ENCODE data around the gene CDC42BPB. TPM values are rescaled to one million over a fixed set of nuclear protein-coding genes. Genes with fewer than 3 reads are reported as not detected.

The CDC42BPB gene
- total and polyA plus RNA-seq, 5 donors from 2014 or later, result 0.08 to 19.2 (median 0.41) TPM

GRCh38 chr14:103085106-103086091 lies 28.1 kb upstream of the CDC42BPB start:
- no peak for ATAC-seq (ENCODE audit: low read depth in 2 of 2)
- peaks cover 4% of the 10 kb centered on the region for H3K27me3 ChIP-seq (ENCODE audit: control insufficient read depth, insufficient read depth, low read length)

GRCh38 chr14:103084021-103084919 lies 26.9 kb upstream of the CDC42BPB start, which contains the start of gene LBHD2:
TSS of gene LBHD2 (plus strand) at chr14:103084210. CDS start at chr14:103086013, 1,803 bp downstream.
- Mint-ChIP-seq H3K4me1 (no peaks in the 10 kb centered on the region), H3K27me3 (peaks cover 13% of the 10 kb centered on the region), H3K36me3 (no peaks in the 10 kb centered on the region), H3K4me3 (no peak within 1 kb of the TSS), H3K9me3 (peaks cover 0 to 4% (median 0%) of the 10 kb centered on the region in 7 donors), H3K27ac (no peak within 1 kb of the TSS)
- H3K4me3 ChIP-seq (ENCODE audit: low read depth, low read length), result no peak within 1 kb of the TSS
- H3K9me3 ChIP-seq (ENCODE audit: control insufficient read depth in 2 of 2, low read length in 2 of 2), result no peaks in the 10 kb centered on the region
- H3K27me3 ChIP-seq (ENCODE audit: control insufficient read depth, insufficient read depth, low read length), result peaks cover 4% of the 10 kb centered on the region
- no peak within 1 kb of the TSS for H3K27ac ChIP-seq (ENCODE audit: insufficient read depth, low read length, poor library complexity, severe bottlenecking)
- DNase-seq (no peak), ATAC-seq (ENCODE audit: low read depth in 2 of 2) (no peak)
- no peaks in the 10 kb centered on the region for H3K4me1 ChIP-seq (ENCODE audit: control insufficient read depth, insufficient read depth, low read length, poor library complexity, severe bottlenecking)
- no peaks in the 10 kb centered on the region for H3K36me3 ChIP-seq (ENCODE audit: control insufficient read depth, insufficient read depth, low read length)

More at GRCh38 chr14:103085106-103086091, 28.1 kb upstream of the CDC42BPB start:
- Mint-ChIP-seq H3K4me1 (no peaks in the 10 kb centered on the region), H3K4me3 (no peak overlapping the region), H3K27ac (no peak overlapping the region), H3K9me3 (peaks cover 0 to 4% (median 0%) of the 10 kb centered on the region in 7 donors), H3K27me3 (peaks cover 13% of the 10 kb centered on the region), H3K36me3 (no peaks in the 10 kb centered on the region)
- no peak for DNase-seq
- Histone ChIP-seq H3K27ac (ENCODE audit: insufficient read depth, low read length, poor library complexity, severe bottlenecking) (no peak overlapping the region), H3K9me3 (ENCODE audit: control insufficient read depth in 2 of 2, low read length in 2 of 2) (no peaks in the 10 kb centered on the region), H3K36me3 (ENCODE audit: control insufficient read depth, insufficient read depth, low read length) (no peaks in the 10 kb centered on the region), H3K4me1 (ENCODE audit: control insufficient read depth, insufficient read depth, low read length, poor library complexity, severe bottlenecking) (no peaks in the 10 kb centered on the region), H3K4me3 (ENCODE audit: low read depth, low read length) (no peak overlapping the region)

GRCh38 chr14:103081951-103082350 lies 24.6 kb upstream of the CDC42BPB start:
- Histone ChIP-seq H3K4me3 (ENCODE audit: low read depth, low read length) (no peak overlapping the region), H3K4me1 (ENCODE audit: control insufficient read depth, insufficient read depth, low read length, poor library complexity, severe bottlenecking) (peaks cover 3% of the 10 kb centered on the region), H3K36me3 (ENCODE audit: control insufficient read depth, insufficient read depth, low read length) (no peaks in the 10 kb centered on the region), H3K9me3 (ENCODE audit: control insufficient read depth in 2 of 2, low read length in 2 of 2) (no peaks in the 10 kb centered on the region), H3K27me3 (ENCODE audit: control insufficient read depth, insufficient read depth, low read length) (peaks cover 4% of the 10 kb centered on the region), H3K27ac (ENCODE audit: insufficient read depth, low read length, poor library complexity, severe bottlenecking) (no peak overlapping the region)
- DNase-seq (no peak), ATAC-seq (ENCODE audit: low read depth in 2 of 2) (no peak)
- peaks cover 0 to 4% (median 0%) of the 10 kb centered on the region in 7 donors for H3K9me3 Mint-ChIP-seq
- H3K36me3 Mint-ChIP-seq, result no peaks in the 10 kb centered on the region
- no peak overlapping the region for H3K27ac Mint-ChIP-seq
- no peak overlapping the region for H3K4me3 Mint-ChIP-seq
- H3K4me1 Mint-ChIP-seq, result peaks cover 0 to 3% (median 0%) of the 10 kb centered on the region in 4 donors
- H3K27me3 Mint-ChIP-seq, result peaks cover 13% of the 10 kb centered on the region

DNA sequence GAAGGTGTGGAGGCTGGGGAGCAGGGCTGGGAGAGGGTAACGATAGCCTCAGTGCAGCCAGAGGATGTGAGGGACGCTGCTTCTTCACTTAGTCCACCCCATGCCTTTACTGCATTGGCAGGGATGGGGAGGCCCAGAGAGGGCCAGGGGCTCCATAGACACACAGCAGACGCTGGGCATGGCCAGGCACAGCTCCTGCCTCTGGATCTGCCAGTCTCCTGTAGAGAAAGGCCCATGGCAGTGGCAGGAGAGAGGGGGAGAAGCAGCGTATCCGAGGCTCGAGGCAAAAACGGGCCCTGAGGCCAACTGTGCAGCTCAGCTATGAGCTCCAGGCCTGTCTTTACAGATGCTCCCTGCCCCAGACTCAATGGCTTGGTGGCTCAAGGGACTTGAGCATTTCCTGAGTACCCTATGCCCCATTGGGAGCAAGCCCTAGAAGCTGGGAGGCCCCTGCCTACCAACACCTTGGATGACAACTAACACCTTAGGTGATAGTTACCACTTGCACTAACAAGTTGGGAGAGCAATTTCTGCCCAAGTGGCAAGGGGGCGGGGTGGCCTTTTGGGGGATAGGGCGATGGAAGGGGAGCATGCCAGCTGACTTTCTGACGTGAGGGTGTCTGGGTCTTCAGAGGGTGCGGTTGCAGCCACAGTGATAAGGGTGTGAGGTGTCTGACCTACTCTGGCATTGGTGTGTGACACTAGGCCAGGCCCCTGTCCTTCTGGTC lies 21.7 kb upstream of the CDC42BPB start:
- Mint-ChIP-seq H3K27ac (no peak overlapping the region), H3K4me3 (no peak overlapping the region), H3K27me3 (peaks cover 5% of the 10 kb centered on the region), H3K4me1 (peaks cover 0 to 6% (median 0%) of the 10 kb centered on the region in 4 donors), H3K9me3 (no peaks in the 10 kb centered on the region), H3K36me3 (no peaks in the 10 kb centered on the region)
- H3K27me3 ChIP-seq (ENCODE audit: control insufficient read depth, insufficient read depth, low read length), result peaks cover 4% of the 10 kb centered on the region
- H3K36me3 ChIP-seq (ENCODE audit: control insufficient read depth, insufficient read depth, low read length), result no peaks in the 10 kb centered on the region
- no peaks in the 10 kb centered on the region for H3K9me3 ChIP-seq (ENCODE audit: control insufficient read depth in 2 of 2, low read length in 2 of 2)
- ATAC-seq (ENCODE audit: low read depth in 2 of 2), result no peak
- H3K4me1 ChIP-seq (ENCODE audit: control insufficient read depth, insufficient read depth, low read length, poor library complexity, severe bottlenecking), result peaks cover 14% of the 10 kb centered on the region
- no peak overlapping the region for H3K27ac ChIP-seq (ENCODE audit: insufficient read depth, low read length, poor library complexity, severe bottlenecking)
- no peak overlapping the region for H3K4me3 ChIP-seq (ENCODE audit: low read depth, low read length)
- DNase-seq, result no peak

- no peak overlapping the region for H3K27ac ChIP-seq (ENCODE audit: insufficient read depth, low read length, poor library complexity, severe bottlenecking)
- Mint-ChIP-seq H3K9me3 (no peaks in the 10 kb centered on the region), H3K36me3 (no peaks in the 10 kb centered on the region), H3K4me3 (no peak overlapping the region), H3K27ac (no peak overlapping the region), H3K27me3 (peaks cover 5% of the 10 kb centered on the region), H3K4me1 (peaks cover 0 to 6% (median 0%) of the 10 kb centered on the region in 4 donors)
- no peaks in the 10 kb centered on the region for H3K9me3 ChIP-seq (ENCODE audit: control insufficient read depth in 2 of 2, low read length in 2 of 2)
- no peaks in the 10 kb centered on the region for H3K36me3 ChIP-seq (ENCODE audit: control insufficient read depth, insufficient read depth, low read length)
- H3K4me3 ChIP-seq (ENCODE audit: low read depth, low read length), result no peak overlapping the region
- peaks cover 4% of the 10 kb centered on the region for H3K27me3 ChIP-seq (ENCODE audit: control insufficient read depth, insufficient read depth, low read length)
- H3K4me1 ChIP-seq (ENCODE audit: control insufficient read depth, insufficient read depth, low read length, poor library complexity, severe bottlenecking), result peaks cover 14% of the 10 kb centered on the region
- DNase-seq (peak; percentile 66 to 84 (median 75)), ATAC-seq (ENCODE audit: low read depth in 2 of 2) (peak; percentile 74 to 79)
Measured at GRCh38 chr14:103078420-103078749, 21.0 kb upstream of the CDC42BPB start.

- H3K4me1 ChIP-seq (ENCODE audit: control insufficient read depth, insufficient read depth, low read length, poor library complexity, severe bottlenecking), result peaks cover 14% of the 10 kb centered on the region
- DNase-seq (peak in 2 of 3 donors; percentile 18 to 20), ATAC-seq (ENCODE audit: low read depth in 2 of 2) (no peak)
- no peaks in the 10 kb centered on the region for H3K9me3 Mint-ChIP-seq
- peaks cover 0 to 6% (median 0%) of the 10 kb centered on the region in 4 donors for H3K4me1 Mint-ChIP-seq
- no peak overlapping the region for H3K27ac ChIP-seq (ENCODE audit: insufficient read depth, low read length, poor library complexity, severe bottlenecking)
- no peak overlapping the region for H3K4me3 ChIP-seq (ENCODE audit: low read depth, low read length)
- no peaks in the 10 kb centered on the region for H3K9me3 ChIP-seq (ENCODE audit: control insufficient read depth in 2 of 2, low read length in 2 of 2)
- H3K27me3 ChIP-seq (ENCODE audit: control insufficient read depth, insufficient read depth, low read length), result no peaks in the 10 kb centered on the region
- H3K36me3 Mint-ChIP-seq, result no peaks in the 10 kb centered on the region
- peaks cover 5% of the 10 kb centered on the region for H3K27me3 Mint-ChIP-seq
- H3K27ac Mint-ChIP-seq, result no peak overlapping the region
- peak overlapping the region in 3 of 4 donors; percentile 21 to 46 (median 35) for H3K4me3 Mint-ChIP-seq
- no peaks in the 10 kb centered on the region for H3K36me3 ChIP-seq (ENCODE audit: control insufficient read depth, insufficient read depth, low read length)
Measured at GRCh38 chr14:103074729-103075367, 17.5 kb upstream of the CDC42BPB start.

Data from CD4-positive, CD25-positive, alpha-beta regulatory T cell (primary cell).